Activated T-helper 2 cell treated with anti-CD3 and anti-CD28 coated beads, Interferon-gamma antibody, Interleukin-2, Interleukin-4, amounts not matched to agents 10 μg/mL and 5 μg/mL and 100 μg/mL, durations not matched to agents 14 hours and 24 hours and 36 hours (primary cell): ENCODE results near the gene SYT17. TPM values are rescaled to one million over a fixed set of nuclear protein-coding genes. Genes with fewer than 3 reads are reported as not detected.
"Not testable (repeated sequence)": the region's sequence is repeated elsewhere in the genome, so short reads cannot be mapped to it uniquely, and the experiment has no call there.

ENCODE experiments used
- DNase-seq: peaks from one replicate; pipeline ENCODE4 v3.0.0; 2021; ENCODE audit warnings: low spot score
- H3K27ac Mint-ChIP-seq: one replicate; pipeline ENCODE4 v1.8.0; 2021; ENCODE audit warnings: mixed read lengths
- H3K27me3 Mint-ChIP-seq: one replicate; pipeline ENCODE4 v1.8.0; 2021; ENCODE audit warnings: low read depth, mixed read lengths
- H3K36me3 Mint-ChIP-seq: one replicate; pipeline ENCODE4 v1.8.0; 2021; ENCODE audit warnings: low read depth, mixed read lengths
- H3K4me1 Mint-ChIP-seq: one replicate; pipeline ENCODE4 v1.8.0; 2021; ENCODE audit warnings: low read depth, mixed read lengths
- H3K4me3 Mint-ChIP-seq: one replicate; pipeline ENCODE4 v1.8.0; 2021; ENCODE audit warnings: low read depth, mild to moderate bottlenecking, moderate library complexity, mixed read lengths
- H3K9me3 Mint-ChIP-seq: one replicate; pipeline ENCODE4 v1.8.0; 2021; ENCODE audit warnings: mixed read lengths
- intact Hi-C: fragments of 100-400 bp; cut with micrococcal nuclease; formaldehyde crosslinking; loops from one replicate; pipeline ENCODE4 v1.15.1; 2023
- total RNA-seq: library from RNA; stranded (reverse); gene quantifications from 2 replicates; pipeline ENCODE4 v1.2.3, GENCODE V29; 2022

The SYT17 gene
- total RNA-seq, 1 donor from 2014 or later = 0.57 TPM

DNA sequence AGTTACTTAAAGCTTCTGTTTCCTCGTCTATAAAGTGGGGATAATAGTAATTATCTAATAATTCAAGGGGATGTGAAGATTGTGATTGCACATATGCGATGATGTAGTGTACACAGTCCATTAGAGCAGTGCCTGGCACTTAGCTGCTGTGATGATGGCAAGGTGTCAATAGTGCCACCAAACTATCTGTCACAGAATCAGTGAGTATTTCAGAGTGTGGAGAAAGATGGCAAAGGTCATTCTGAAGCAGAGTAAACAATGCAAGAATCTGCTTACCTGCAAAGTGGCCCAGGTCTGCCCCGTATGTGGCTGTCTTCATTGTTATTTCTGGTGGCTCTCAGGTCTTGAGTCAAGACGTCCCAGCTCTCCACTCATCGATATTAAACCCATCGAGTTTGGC is 15.1 kb downstream of the SYT17 start:
- Mint-ChIP-seq H3K9me3 (no peaks in the 10 kb centered on the region), H3K4me3 (no peak overlapping the region), H3K4me1 (peaks cover 4% of the 10 kb centered on the region), H3K27ac (no peak overlapping the region), H3K27me3 (no peaks in the 10 kb centered on the region), H3K36me3 (no peaks in the 10 kb centered on the region)
- intact Hi-C loops = loop anchor here (10.0 kb wide), 1 partner anchor 112 kb away; no protein-coding TSS in a partner anchor
- DNase-seq = no peak

GRCh38 chr16:19184823-19185509 is 16.9 kb downstream of the SYT17 start:
- no peaks in the 10 kb centered on the region for H3K4me1 Mint-ChIP-seq
- no peaks in the 10 kb centered on the region for H3K36me3 Mint-ChIP-seq
- no peak for DNase-seq
- no peak overlapping the region for H3K4me3 Mint-ChIP-seq
- H3K27ac Mint-ChIP-seq = no peak overlapping the region
- H3K27me3 Mint-ChIP-seq = no peaks in the 10 kb centered on the region
- no peaks in the 10 kb centered on the region for H3K9me3 Mint-ChIP-seq
- intact Hi-C loops = loop anchor here (10.0 kb wide), 1 partner anchor 110 kb away; no protein-coding TSS in a partner anchor

- Mint-ChIP-seq H3K4me1 (peaks cover 2% of the 10 kb centered on the region), H3K27ac (no peak overlapping the region), H3K36me3 (no peaks in the 10 kb centered on the region), H3K27me3 (no peaks in the 10 kb centered on the region), H3K4me3 (no peak overlapping the region), H3K9me3 (no peaks in the 10 kb centered on the region)
- intact Hi-C loops = loop anchor here (10.0 kb wide), 1 partner anchor 109 kb away; no protein-coding TSS in a partner anchor
- no peak for DNase-seq
Observed at GRCh38 chr16:19185510-19185851, 17.4 kb downstream of the SYT17 start.

DNA sequence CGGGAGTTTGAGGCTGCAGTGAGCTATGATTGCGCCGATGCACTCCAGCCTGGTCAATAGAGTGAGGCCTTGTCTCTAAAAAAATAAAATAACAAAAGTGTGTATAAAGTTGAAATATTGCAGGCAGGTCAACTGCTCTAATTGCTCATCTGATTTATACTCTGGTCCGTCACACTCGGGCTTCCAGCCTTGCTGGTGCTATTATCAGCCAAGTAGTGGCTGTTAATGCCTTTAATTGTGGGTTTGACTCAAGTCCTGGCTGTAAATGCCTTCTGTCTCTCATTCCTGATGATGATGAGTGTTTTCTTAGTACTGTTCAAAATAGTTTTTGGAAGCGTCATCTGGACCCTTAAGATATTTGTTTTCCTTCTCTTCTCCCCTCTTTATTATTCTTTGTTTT is 18.4 kb downstream of the SYT17 start:
- Mint-ChIP-seq H3K9me3 (no peaks in the 10 kb centered on the region), H3K27ac (no peak overlapping the region), H3K4me3 (no peak overlapping the region), H3K36me3 (no peaks in the 10 kb centered on the region), H3K27me3 (no peaks in the 10 kb centered on the region), H3K4me1 (peaks cover 6% of the 10 kb centered on the region)
- DNase-seq = no peak
- intact Hi-C loops = loop anchor here (10.0 kb wide), 1 partner anchor 108 kb away; no protein-coding TSS in a partner anchor

DNA sequence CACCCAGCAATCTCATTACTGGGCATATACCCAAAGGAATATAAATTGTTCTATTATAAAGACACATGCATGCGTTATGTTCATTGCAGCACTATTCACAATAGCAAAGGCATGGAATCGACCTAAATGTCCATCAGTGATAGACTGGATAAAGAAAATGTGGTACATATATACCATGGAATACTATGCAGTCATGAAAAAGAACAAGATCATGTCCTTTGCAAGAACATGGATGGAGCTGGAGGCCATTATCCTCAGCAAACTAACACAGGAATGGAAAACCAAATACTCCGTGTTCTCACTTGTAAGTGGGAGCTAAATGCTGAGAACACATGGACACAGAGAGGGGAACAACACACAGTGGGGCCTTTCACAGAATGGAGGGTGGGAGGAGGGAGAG is 19.9 kb downstream of the SYT17 start:
- intact Hi-C loops = loop anchor here (10.0 kb wide), 1 partner anchor 107 kb away; no protein-coding TSS in a partner anchor
- not testable (repeated sequence) for DNase-seq, H3K9me3 Mint-ChIP-seq

GRCh38 chr16:19188406-19188805 is 20.4 kb downstream of the SYT17 start:
- H3K27me3 Mint-ChIP-seq = peaks cover 3% of the 10 kb centered on the region
- H3K9me3 Mint-ChIP-seq = no peaks in the 10 kb centered on the region
- H3K4me1 Mint-ChIP-seq = peaks cover 6% of the 10 kb centered on the region
- intact Hi-C loops = loop anchor here (10.0 kb wide), 1 partner anchor 106 kb away; no protein-coding TSS in a partner anchor
- no peak for DNase-seq
- H3K27ac Mint-ChIP-seq = no peak overlapping the region
- H3K36me3 Mint-ChIP-seq = no peaks in the 10 kb centered on the region
- H3K4me3 Mint-ChIP-seq = no peak overlapping the region

More for the DNA sequence above, 19.9 kb downstream of the SYT17 start:
- H3K4me3 Mint-ChIP-seq, H3K36me3 Mint-ChIP-seq, H3K27ac Mint-ChIP-seq, H3K4me1 Mint-ChIP-seq, H3K27me3 Mint-ChIP-seq: not testable (repeated sequence)

DNA sequence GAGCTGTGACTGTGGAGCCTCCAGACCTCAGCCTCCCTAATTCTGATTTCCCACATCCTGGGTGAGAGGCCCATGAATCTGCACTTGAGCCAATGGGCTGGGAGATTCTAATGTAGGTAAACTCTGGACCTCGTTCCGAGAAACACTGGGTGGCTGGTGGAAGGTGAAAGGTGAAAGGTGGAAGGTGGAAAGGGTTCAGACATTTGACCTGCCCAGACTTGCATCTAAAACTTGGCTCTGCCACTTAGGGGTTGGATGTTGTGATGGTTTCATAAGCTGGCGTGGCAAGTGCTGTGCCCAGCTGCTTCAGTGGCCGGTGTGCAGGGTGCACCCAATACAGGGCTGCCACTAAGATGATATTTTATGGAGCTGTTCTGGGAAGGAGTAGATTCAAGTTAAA is 24.8 kb downstream of the SYT17 start:
- Mint-ChIP-seq H3K36me3 (no peaks in the 10 kb centered on the region), H3K4me1 (peaks cover 6% of the 10 kb centered on the region), H3K27me3 (peaks cover 3% of the 10 kb centered on the region), H3K4me3 (no peak overlapping the region), H3K27ac (no peak overlapping the region), H3K9me3 (no peaks in the 10 kb centered on the region)
- DNase-seq = no peak
- intact Hi-C loops = no loop called here

DNA sequence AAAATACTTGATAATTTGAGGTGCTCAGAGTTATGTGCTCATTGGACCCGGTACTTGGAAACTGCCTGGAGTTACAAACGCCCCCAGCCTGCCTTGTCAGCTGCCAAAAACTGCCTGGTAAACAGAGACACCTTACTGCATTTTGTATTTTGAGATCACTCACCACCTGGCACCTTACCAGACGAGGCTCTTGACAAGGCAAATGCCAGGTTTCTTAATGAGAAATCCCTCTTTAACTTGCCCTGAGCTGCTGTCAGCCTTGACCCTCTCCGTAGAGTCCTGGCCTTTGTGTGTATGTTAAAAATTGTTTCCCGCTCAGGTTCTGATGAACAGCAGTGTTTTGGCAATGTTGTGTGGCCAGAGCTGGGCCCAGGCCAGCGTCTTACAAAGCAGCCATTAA is 28.8 kb downstream of the SYT17 start:
- H3K27me3 Mint-ChIP-seq = peaks cover 3% of the 10 kb centered on the region
- DNase-seq = no peak
- H3K27ac Mint-ChIP-seq = no peak overlapping the region
- H3K36me3 Mint-ChIP-seq = no peaks in the 10 kb centered on the region
- no peak overlapping the region for H3K4me3 Mint-ChIP-seq
- peaks cover 14% of the 10 kb centered on the region for H3K9me3 Mint-ChIP-seq
- intact Hi-C loops = no loop called here
- no peaks in the 10 kb centered on the region for H3K4me1 Mint-ChIP-seq

DNA sequence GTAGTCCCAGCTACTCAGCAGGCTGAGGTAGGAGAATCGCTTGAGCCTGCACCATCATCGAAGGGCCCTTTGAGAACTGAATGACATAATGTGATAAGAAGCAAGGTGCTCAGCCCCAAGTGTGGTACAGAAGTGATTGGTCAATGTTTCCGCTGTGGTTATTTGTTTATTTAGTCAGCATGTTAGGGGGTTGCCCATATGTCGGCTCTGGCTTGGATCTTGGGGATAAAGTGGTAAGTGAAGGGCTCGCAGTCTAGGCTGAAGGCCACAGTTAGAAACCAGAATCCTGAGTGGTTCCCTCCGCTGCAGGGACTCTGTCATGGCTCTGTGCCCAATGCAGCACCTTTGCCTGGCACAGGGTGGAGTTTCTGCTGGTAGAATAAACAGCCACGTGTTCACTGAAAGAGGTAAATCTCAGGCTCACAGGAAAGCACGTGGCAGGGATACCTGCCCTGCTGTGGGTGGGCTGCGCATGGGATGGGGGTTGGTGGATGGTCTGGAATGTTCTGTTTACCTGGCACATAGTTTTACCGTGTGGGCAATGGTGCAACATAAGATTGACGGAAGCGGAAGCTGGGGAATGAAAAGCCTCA is 35.4 kb downstream of the SYT17 start:
- intact Hi-C loops = no loop called here
- Mint-ChIP-seq H3K4me1 (no peaks in the 10 kb centered on the region), H3K36me3 (no peaks in the 10 kb centered on the region), H3K9me3 (peaks cover 21% of the 10 kb centered on the region), H3K27ac (no peak overlapping the region), H3K27me3 (peaks cover 4% of the 10 kb centered on the region), H3K4me3 (no peak overlapping the region)
- no peak for DNase-seq

DNA sequence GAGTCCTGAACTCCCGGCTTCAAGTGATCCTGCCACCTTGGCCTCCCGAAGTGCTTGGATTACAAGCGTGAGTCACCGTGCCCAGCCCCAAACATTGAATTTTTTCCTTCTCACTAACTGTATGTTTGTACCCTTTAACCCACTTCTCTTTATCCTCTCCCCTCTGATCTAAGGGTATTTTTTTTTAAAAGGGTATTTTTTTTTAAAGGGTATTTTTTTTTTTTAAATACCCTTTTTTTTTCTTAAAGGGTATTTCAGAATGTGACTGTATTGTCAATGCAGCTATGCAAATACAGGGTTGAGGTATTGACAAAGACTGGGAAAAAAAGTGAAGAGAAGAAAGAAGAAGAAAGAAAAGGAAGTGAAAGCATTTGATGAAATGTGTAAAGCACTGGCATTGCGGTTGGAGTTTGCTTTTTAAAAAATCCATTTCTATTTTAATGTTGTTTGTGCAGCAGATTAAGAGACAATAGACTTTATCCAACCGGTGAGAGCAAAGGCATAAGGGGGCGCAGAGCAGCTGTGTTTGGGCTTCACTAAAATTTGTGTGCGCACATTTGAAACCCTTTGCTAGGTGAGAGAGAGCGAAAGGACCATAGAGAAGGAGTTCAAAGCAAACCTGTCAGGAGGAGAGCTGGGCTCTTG is 42.4 kb downstream of the SYT17 start:
- H3K4me3 Mint-ChIP-seq = no peak overlapping the region
- H3K27ac Mint-ChIP-seq = no peak overlapping the region
- H3K4me1 Mint-ChIP-seq = no peaks in the 10 kb centered on the region
- peaks cover 8% of the 10 kb centered on the region for H3K9me3 Mint-ChIP-seq
- no peaks in the 10 kb centered on the region for H3K27me3 Mint-ChIP-seq
- H3K36me3 Mint-ChIP-seq = no peaks in the 10 kb centered on the region
- intact Hi-C loops = no loop called here
- DNase-seq = no peak

DNA sequence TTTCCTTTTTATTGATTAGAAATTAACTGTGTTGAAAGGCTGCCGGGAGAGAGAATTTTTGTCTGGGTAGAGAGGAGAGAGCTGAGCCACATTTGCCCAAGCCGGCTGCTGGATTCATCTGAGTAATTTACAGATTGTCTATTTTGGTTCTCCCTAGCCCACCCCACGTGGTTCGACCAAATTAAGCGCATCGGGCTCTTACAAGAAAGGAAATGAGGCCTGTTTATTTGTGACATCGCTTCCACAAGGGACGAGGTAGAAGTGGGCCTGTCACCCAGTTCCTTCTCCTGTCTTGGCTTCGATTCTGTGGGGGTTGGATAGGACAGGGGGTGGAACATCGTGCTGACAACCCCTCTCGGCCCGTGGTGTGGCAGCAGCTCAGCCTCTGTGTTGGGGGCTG is 42.9 kb downstream of the SYT17 start:
- intact Hi-C loops = no loop called here
- no peak overlapping the region for H3K4me3 Mint-ChIP-seq
- peaks cover 8% of the 10 kb centered on the region for H3K9me3 Mint-ChIP-seq
- H3K27me3 Mint-ChIP-seq = no peaks in the 10 kb centered on the region
- no peaks in the 10 kb centered on the region for H3K4me1 Mint-ChIP-seq
- H3K27ac Mint-ChIP-seq = no peak overlapping the region
- no peak for DNase-seq
- H3K36me3 Mint-ChIP-seq = no peaks in the 10 kb centered on the region

GRCh38 chr16:19212059-19212458 is 44.0 kb downstream of the SYT17 start:
- no peaks in the 10 kb centered on the region for H3K4me1 Mint-ChIP-seq
- intact Hi-C loops = no loop called here
- H3K27ac Mint-ChIP-seq = no peak overlapping the region
- no peaks in the 10 kb centered on the region for H3K27me3 Mint-ChIP-seq
- no peaks in the 10 kb centered on the region for H3K36me3 Mint-ChIP-seq
- H3K9me3 Mint-ChIP-seq = peaks cover 8% of the 10 kb centered on the region
- H3K4me3 Mint-ChIP-seq = no peak overlapping the region
- no peak for DNase-seq

DNA sequence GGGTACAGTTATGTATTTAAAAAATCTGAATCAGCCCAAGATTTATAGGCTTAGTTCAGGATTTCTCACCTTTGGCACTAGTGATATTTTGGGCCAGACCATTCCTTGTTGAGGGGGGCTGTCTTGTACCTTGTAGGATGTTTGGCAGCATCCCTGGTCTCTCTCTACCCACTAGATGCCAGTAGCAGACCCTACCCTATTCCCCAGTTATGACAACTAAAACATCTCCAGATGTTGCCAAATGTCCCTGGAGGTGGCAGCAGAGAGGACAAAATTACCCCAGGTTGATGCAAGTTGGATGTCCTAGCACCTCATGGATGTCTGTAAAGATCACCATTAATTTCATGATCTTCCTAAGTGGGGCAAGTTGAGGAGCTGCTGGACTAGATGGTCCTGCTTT is 45.8 kb downstream of the SYT17 start:
- no peaks in the 10 kb centered on the region for H3K27me3 Mint-ChIP-seq
- peaks cover 4% of the 10 kb centered on the region for H3K4me1 Mint-ChIP-seq
- H3K36me3 Mint-ChIP-seq = no peaks in the 10 kb centered on the region
- no peak overlapping the region for H3K27ac Mint-ChIP-seq
- peaks cover 8% of the 10 kb centered on the region for H3K9me3 Mint-ChIP-seq
- no peak for DNase-seq
- no peak overlapping the region for H3K4me3 Mint-ChIP-seq
- intact Hi-C loops = no loop called here
